NB4 (cell line): Measurements from ENCODE around the gene KLF6.

Experiments used
- DNase-seq: peaks from one replicate; pipeline ENCODE4 v3.0.0; 2010; ENCODE audit warnings: low read depth
- H3K4me3 ChIP-seq: one replicate; pipeline ENCODE4 v1.5.1; 2011; ENCODE audit warnings: mild to moderate bottlenecking, low read depth, low read length, moderate library complexity
- CTCF ChIP-seq: IDR thresholded peaks from one replicate; pipeline ENCODE4 v1.5.1; 2012; ENCODE audit warnings: low read depth, low read length
- MAX ChIP-seq: IDR thresholded peaks from 2 replicates; pipeline ENCODE4 v1.6.1; 2011; ENCODE audit warnings: low read depth, low read length
- MYC ChIP-seq: IDR thresholded peaks from 2 replicates; pipeline ENCODE4 v1.6.1; 2011; ENCODE audit warnings: low read depth, low read length
- POLR2A ChIP-seq: IDR thresholded peaks from 2 replicates; pipeline ENCODE4 v1.6.1; 2011; ENCODE audit warnings: mild to moderate bottlenecking; ENCODE audit not compliant: insufficient read length; ENCODE audit errors: extremely low read depth

KLF6 gene

GRCh38 chr10:3766046-3766756 lies 18.8 kb downstream of the KLF6 start:
- H3K4me3 ChIP-seq = no peak overlapping the region
- no peak for TF ChIP-seq MYC
- no peak for TF ChIP-seq POLR2A
- no peak for TF ChIP-seq MAX
- no peak for TF ChIP-seq CTCF

GRCh38 chr10:3765146-3765545 lies 19.9 kb downstream of the KLF6 start:
- DNase-seq = no peak
- TF ChIP-seq POLR2A (no peak), MYC (no peak), MAX (no peak), CTCF (no peak)
- H3K4me3 ChIP-seq = no peak overlapping the region

More at GRCh38 chr10:3766046-3766756, 18.8 kb downstream of the KLF6 start:
- no peak for DNase-seq

- DNase-seq = no peak
- H3K4me3 ChIP-seq = no peak overlapping the region
- TF ChIP-seq MAX = no peak
- no peak for TF ChIP-seq POLR2A
- TF ChIP-seq MYC = no peak
- no peak for TF ChIP-seq CTCF
These were observed 20.3 kb downstream of the KLF6 start for GRCh38 chr10:3764626-3765112.

GRCh38 chr10:3763852-3764625 lies 21.0 kb downstream of the KLF6 start:
- no peak for DNase-seq
- H3K4me3 ChIP-seq = no peak overlapping the region
- no peak for TF ChIP-seq POLR2A

GRCh38 chr10:3763035-3763456 lies 22.0 kb downstream of the KLF6 start:
- DNase-seq = no peak
- no peak for TF ChIP-seq MAX
- no peak for TF ChIP-seq CTCF
- TF ChIP-seq MYC = no peak
- no peak for TF ChIP-seq POLR2A
- H3K4me3 ChIP-seq = no peak overlapping the region

GRCh38 chr10:3762309-3762708 lies 22.7 kb downstream of the KLF6 start:
- no peak for DNase-seq
- H3K4me3 ChIP-seq = no peak overlapping the region
- no peak for TF ChIP-seq MYC
